SK-N-SH (cell line): Measurements from ENCODE around the gene UBAC2.

Experiments
- CTCF ChIP-seq: fragments of 200-600 bp; sonication (generic); IDR thresholded peaks from 2 replicates; pipeline ENCODE4 v1.6.1; 2017; ENCODE audit warnings: antibody characterized with exemption, mild to moderate bottlenecking, moderate library complexity
- EP300 ChIP-seq, 2 experiments: IDR thresholded peaks; 2 replicates each; pipeline versions ENCODE4 v1.4.0 to v1.6.1; 2012; ENCODE audit warnings: borderline replicate concordance in 1 of 2, low read depth in 1 of 2, low read length in 1 of 2
- EZH2phosphoT487 ChIP-seq: fragments of 200-600 bp; sonication (generic); IDR thresholded peaks from 2 replicates; pipeline ENCODE4 v1.6.1; 2017; ENCODE audit warnings: low read depth, mixed run types, mild to moderate bottlenecking, antibody characterized with exemption, moderate library complexity, borderline replicate concordance
- MEF2A ChIP-seq: IDR thresholded peaks from 2 replicates; pipeline ENCODE4 v1.4.0; 2012; ENCODE audit warnings: low read depth, borderline replicate concordance
- POLR2AphosphoS5 ChIP-seq: IDR thresholded peaks from 2 replicates; pipeline ENCODE4 v1.6.1; 2012; ENCODE audit warnings: low read depth, low read length
- RAD21 ChIP-seq: IDR thresholded peaks from 2 replicates; pipeline ENCODE4 v1.6.1; 2012; ENCODE audit warnings: mild to moderate bottlenecking, low read length
- TAF1 ChIP-seq: IDR thresholded peaks from 2 replicates; pipeline ENCODE4 v1.6.1; 2012; ENCODE audit warnings: low read depth, mild to moderate bottlenecking, low read length, moderate library complexity, borderline replicate concordance

GRCh38 chr13:99275093-99275469 is 74.4 kb downstream of the UBAC2 start:
- TF ChIP-seq CTCF, result no peak
- TF ChIP-seq POLR2AphosphoS5, result no peak
- TF ChIP-seq RAD21, result no peak
- no peak for TF ChIP-seq TAF1
- no peak for TF ChIP-seq MEF2A
- no peak for TF ChIP-seq EP300 (IDR thresholded peaks at IDR 0.05; ENCODE audit: borderline replicate concordance in 1 of 2, low read depth in 1 of 2, low read length in 1 of 2)
- TF ChIP-seq EZH2phosphoT487, result no peak
